Transverse colon (tissue), 4 donors: ENCODE data around the gene RARS1.

Experiments
- CTCF ChIP-seq, 5 experiments: fragments of 200-600 bp in 3 of 5; fragments of 450-650 bp in 2 of 5; sonication (generic) in 3 of 5; IDR thresholded peaks; 1 replicate in 2 of 5; 2 replicates in 3 of 5; pipeline ENCODE4 v1.5.1; 2016 to 2017; ENCODE audit warnings: antibody characterized with exemption in 5 of 5, inconsistent platforms in 3 of 5, mild to moderate bottlenecking in 2 of 5, moderate library complexity in 1 of 5
- POLR2A ChIP-seq: fragments of 450-650 bp; IDR thresholded peaks from one replicate; pipeline ENCODE4 v1.6.1; 2016; ENCODE audit warnings: antibody characterized with exemption, mild to moderate bottlenecking, moderate library complexity
- POLR2AphosphoS5 ChIP-seq, 3 donors: sonication (generic); formaldehyde crosslinking; IDR thresholded peaks; one replicate each; pipeline ENCODE4 v1.6.1; 2016; ENCODE audit warnings: antibody characterized with exemption in 3 of 3

- no peak for TF ChIP-seq CTCF (IDR thresholded peaks at IDR 0.05)
- no peak for TF ChIP-seq POLR2AphosphoS5 (IDR thresholded peaks at IDR 0.05)
- no peak for TF ChIP-seq POLR2A
Measured at GRCh38 chr5:168457542-168457941, 28.7 kb upstream of the RARS1 start.
